Stimulated activated naive CD4-positive, alpha-beta T cell (primary cell): ENCODE data around the gene SCGB1A1.
"Not testable (repeated sequence)": the region's sequence is repeated elsewhere in the genome, so short reads cannot be mapped to it uniquely, and the experiment has no call there.

Experiments used
- DNase-seq, 6 experiments: peaks; one replicate each; lab custom pipeline; 2025; lab: John Stamatoyannopoulos, UW

The SCGB1A1 gene

DNA sequence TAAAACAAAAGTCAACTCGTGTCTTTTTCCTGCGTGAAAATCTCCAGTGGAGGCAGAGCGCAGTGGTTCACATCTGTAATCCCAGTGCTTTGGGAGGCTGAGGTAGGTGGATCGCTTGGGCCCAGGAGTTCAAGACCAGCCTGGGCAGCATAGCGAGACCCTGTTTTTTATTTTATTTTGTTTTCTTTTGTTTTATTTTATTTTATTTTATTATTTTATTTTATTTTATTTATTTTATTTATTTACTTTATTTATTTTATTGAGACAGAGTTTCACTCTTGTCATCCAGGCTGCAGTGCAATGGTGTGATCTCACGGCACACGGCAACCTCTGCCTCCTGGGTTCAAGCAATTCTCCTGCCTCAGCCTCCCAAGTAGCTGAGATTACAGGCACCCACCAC, 31.1 kb downstream of the SCGB1A1 start:
- not testable (repeated sequence) for DNase-seq

DNA sequence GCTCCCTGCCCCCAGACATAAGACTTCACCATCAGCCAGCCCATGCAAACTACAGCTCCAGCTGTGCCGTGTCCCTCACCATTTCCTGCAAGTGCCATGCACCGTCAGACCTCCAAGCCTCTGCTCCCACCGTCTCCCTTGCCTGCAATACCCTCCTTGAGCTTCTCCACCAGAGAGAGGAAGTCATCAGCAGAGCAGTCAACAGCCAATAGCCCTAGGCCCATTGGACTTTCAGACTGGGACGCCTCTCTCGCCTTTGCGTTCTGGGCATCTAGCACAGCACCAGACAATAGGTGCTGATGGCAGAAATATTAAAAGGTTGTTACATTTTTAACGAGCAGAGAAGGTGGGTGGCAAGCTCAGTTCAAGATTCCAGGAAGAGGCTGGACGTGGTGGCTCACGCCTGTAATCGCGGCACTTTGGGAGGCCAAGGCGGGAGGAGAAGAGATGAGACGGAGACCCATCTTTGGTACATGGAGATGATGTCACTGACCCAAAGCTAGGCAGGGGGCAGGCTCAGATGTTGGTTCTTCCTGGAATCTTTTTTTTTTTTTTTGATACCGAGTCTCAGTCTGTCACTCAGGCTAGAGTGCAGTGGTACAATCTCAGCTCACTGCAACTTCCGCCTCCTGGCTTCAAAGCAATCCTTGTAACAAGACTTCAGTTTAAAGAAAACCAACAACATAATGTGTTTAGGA, 31.9 kb downstream of the SCGB1A1 start:
- peak in 1 of 6 experiments; percentile 5 for DNase-seq

DNA sequence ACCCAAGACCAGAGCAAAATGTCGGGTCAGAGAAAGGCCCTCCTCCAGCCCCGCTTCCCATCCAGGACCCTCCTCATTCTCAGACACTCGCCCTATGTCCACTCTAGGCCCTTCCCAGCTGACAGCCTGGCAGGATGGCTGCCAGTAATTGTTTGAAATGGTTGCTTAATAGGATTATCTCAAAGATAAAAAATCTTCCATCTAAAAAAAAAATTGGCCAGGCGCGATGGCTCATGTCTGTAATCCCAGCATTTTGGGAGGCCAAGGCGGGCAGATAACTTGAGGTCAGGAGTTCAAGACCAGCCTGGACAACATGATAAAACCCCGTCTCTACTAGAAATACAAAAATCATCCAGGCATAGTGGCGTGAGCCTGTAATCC, 32.4 kb downstream of the SCGB1A1 start:
- no peak for DNase-seq

DNA sequence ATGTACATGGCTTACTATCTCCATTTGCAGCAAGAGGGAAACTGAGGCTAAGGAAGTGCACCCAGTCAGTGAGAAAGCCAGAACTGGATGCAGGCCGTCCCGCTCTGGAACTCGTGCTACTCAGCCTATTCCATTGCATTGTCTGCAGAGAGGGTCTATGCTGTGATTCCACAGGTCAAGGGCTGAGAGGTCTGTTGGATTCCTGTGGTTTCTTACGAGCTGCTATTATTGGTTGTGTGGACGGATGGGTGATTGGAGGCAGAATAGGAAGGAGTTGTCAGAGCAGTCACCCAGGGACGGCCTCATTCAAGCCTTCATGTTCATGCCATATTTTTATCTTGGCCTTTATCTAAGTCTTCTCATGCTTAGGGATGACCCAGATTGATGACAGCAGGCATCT, 33.4 kb downstream of the SCGB1A1 start:
- no peak for DNase-seq

DNA sequence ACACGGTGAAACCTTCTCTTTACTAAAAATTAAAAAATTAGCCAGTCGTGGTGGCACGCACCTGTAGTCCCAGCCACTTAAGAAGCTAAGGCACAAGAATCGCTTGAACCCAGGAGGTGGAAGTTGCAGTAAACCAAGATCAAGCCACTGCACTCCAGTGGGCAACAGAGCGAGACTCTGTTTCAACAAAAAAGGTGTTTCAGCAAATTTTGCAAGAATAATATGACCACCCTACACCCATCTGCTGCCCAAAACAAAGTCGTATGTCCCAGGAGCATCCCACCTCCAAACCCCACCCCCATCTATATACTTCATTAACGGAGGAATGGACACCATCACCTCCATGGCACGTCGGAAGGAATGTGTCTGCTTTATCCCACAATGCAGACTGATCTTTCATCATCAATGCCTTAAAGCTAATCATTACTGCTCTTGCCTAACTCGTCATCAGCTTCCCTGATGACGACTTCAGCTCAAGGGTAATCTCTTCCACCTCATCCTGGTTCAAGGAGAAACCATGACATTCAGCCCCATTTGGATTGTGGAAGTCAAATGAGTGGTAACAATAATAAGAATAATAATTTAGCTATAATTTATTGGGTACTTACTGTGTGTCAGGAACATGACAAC, 34.1 kb downstream of the SCGB1A1 start:
- DNase-seq = no peak

DNA sequence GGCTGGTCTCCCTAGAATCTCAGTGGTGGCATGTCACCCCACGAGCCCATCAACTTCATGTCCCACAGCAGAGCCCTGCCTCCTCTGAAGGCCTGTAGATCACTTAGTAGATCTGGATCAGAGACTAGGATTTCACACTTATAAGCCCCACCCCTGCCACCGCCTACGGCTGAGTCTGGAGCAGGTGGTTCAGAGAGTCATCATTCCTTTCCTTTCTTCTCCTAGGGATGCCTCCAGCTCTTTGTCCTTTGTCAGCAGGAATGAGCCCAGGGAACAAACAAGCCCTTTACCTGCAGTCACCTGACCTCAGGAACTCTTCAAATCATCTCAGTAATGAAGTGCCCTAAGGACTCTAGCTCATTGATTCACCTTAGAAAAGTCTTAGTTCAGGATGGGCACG, 37.8 kb downstream of the SCGB1A1 start:
- no peak for DNase-seq

DNA sequence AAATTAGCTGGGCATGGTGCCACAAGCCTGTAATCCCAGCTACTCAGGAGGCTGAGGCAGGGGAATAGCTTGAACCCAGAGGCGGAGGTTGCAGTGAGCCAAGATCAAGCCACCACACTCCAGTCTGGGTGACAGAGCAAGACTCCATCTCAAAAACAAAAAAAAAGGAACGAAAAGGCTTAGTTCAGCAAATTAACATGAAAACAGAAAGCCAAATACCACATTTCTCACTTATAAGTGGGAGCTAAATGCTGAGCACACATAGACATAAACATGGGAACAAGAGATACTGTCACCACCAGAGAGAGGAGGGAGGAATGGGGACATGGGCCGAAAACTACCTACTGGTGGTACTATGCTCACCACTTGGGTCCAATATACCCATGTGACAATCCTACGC, 38.6 kb downstream of the SCGB1A1 start:
- DNase-seq = no peak

DNA sequence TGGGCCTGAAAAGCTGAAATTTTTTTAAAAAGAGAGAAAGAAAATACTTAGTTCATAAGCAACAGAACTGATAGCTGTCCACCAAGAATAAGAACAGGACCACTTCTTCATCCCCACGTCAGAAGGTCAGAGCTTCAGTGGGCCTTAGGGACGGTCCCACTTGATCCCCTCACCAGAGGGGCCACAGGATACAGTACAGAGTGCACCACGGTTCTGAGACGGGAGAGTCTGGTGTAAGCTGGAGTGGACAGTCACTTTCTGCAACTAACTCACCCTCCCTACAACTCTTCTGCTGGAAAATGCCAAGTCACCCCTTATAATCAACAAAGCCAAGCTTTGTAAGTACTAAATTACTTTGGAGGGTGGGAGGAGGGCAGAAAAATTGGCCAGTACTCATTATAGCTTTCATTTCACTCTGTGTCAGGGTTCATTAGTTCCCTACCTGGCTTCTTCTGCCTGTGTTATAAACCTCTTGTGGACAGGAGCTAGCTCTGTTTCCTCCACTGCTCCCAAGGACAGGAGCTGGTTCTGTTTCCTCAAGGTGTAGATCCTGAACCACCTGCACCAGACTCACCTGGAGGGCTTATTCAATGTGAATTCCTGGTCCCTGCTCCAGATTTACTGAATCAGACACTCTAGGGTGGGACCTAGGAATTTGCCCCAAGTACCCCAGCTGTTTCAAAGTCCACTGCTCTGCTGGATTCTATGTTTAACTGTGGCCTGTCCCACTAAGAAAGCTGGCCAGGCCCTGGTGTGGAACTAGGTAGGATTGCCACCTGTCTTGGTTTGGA, 39.6 kb downstream of the SCGB1A1 start:
- DNase-seq = no peak

DNA sequence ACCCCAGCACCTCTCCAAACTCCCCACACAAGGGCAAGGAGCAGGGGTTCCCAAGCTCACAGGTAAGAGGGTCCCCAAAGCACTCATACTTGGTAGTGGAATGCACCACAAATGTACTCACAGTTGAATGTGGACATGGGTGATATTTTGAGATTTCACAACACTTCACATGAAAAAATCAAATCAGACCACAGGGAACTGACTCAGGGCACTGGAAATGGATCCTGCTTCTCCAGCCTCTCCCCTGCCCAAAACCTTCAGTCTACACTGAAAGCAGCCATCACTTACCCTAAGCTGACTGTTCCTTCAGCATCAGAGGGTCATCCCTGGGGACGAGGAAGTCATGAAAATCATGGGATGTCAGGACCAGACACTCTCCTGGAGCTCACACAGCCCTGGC, 40.2 kb downstream of the SCGB1A1 start:
- DNase-seq = no peak

DNA sequence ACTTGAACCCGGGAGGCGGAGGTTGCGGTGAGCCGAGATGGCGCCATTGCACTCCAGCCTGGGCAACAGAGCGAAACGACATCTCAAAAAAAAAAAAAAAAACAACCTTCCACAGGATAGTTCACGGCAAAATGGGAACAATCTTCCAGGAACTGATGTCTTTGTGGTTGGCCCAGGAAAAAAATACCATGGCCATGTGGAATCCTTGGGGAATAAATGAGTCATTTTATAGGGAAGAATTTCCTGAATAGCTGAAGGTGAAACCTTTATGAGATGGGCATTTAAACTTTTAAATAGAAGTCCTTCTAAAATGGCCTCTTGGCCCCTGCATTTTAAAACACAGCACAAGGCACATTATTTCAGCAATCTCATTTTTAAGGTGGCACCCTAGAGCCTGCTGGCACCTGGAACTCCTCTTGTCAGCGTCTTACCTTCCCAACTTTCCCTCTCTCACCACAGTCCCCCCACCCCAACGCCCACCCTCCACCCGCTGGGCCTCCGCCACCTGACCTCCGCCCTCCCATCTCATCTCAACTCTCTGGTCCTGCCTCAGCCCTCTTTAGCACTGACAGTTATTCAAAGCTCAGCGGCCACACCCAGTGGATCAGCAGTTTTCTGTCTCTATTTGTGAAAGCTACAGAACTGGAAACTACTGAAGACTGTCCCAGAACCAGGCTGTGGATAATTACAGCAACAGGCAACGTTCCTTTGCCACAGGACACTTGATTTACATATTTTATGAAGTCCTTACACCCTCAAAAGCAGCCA, 43.1 kb downstream of the SCGB1A1 start:
- no peak for DNase-seq

DNA sequence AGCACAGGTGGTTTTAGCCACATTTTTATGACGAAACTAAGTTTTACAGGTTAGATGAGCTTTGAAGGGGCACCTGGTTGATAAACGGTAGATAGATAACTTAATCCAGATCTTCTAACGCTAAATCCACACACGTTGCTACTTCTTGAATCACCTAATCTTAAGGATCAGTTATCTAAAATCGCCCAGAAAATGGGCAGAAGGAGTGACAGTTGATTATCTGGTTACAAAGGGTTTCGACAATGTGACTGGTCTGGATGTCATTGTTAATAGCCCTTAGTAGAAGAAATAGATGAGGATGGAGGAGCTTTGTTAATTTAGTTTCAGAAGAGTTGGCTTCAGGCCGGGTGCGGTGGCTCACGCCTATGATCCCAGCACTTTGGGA, 43.7 kb downstream of the SCGB1A1 start:
- DNase-seq = no peak

DNA sequence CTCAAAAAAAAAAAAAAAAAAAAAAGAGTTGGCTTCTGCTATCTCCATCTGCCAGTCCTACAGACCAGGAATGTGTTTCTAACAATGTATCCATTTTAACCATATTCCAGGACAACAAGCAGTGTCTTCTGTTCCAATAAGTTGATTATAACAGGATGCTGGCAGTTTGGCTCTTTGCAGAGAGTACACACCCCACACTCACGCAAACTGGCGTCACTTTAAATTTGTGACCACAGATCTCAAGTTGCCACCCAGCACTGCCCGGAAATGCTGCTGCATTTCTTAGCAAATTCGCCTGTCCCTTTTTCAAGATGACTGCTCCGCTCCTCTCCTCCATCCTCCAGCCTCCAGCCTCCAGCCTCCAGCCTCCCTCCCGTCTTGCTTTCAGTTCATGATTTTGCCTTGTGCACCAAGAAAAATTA, 44.3 kb downstream of the SCGB1A1 start:
- no peak for DNase-seq

DNA sequence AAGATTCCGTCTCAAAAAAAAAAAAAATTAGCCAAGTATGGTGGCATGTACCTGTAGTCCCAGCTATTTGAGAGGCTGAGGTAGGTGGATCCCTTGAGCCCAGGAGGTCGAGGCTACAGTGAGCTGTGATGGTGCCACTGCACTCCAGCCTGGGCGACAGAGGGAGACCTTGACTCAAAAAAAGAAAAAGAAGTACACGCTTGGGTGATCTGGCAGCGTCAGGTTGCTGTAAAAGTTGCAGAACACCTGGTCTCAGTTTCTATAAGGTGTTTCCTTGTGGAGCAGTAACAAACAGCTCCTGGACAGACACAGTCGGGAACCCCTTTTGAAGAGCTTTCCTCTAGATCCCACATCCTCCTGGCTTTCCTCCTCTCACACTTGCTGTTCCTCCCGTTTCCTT, 45.8 kb downstream of the SCGB1A1 start:
- no peak for DNase-seq

DNA sequence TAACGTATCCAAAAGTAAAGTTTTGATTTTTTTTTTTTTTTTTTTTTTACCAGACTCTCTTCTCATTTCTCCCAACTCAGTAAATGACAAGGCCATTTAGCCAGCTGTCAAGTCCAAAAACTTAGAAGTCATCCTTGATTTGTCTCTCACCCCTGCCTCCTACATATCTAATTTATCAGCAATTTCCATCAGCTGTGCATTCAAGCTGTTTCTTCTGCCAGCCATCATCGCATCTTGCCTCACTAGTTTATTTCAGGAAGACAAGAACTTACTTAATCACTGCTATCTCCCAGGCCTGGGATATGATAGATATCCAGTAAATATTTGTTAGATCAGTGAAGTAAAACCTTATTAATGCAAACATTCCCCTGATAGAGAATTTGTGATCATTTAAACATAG, 47.6 kb downstream of the SCGB1A1 start:
- no peak for DNase-seq

DNA sequence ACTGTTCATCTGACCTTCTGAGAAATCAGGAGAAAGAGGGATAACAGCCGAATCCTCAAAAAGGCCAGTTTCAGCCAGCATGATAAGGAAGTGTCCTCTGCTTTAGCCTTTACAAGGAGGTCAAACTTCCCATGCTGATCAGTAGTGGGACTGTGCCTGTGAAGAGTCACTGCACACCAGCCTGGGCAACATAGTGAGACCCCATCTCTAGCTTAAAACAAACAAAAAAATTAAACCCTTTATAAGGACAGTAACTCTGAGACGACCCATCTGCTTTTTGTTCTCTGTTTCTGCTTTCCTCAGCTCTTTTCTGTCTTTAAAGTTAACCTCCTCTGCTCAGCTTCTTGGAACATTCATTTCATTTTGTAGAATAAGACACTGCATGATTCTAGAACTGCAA, 49.7 kb downstream of the SCGB1A1 start:
- DNase-seq = no peak

DNA sequence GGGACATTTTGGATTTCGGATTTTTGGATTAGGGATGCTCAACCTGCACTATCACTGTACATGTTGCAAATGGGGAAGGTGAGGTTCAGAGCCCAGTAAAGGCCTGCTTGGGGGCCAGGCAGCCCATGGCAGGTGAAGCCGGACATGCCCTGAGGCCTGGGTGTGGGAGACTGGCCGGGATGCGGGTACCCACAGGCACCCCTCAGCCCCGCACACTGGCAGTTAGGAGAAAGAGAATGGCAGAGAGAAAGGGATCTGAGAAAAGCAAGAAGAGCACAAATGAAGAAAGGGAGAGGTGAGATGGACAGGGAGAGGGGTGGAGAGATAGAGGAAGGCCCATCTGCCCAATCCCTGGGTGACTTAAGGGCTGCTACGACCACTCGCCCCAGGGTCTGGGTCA, 52.8 kb downstream of the SCGB1A1 start:
- no peak for DNase-seq

DNA sequence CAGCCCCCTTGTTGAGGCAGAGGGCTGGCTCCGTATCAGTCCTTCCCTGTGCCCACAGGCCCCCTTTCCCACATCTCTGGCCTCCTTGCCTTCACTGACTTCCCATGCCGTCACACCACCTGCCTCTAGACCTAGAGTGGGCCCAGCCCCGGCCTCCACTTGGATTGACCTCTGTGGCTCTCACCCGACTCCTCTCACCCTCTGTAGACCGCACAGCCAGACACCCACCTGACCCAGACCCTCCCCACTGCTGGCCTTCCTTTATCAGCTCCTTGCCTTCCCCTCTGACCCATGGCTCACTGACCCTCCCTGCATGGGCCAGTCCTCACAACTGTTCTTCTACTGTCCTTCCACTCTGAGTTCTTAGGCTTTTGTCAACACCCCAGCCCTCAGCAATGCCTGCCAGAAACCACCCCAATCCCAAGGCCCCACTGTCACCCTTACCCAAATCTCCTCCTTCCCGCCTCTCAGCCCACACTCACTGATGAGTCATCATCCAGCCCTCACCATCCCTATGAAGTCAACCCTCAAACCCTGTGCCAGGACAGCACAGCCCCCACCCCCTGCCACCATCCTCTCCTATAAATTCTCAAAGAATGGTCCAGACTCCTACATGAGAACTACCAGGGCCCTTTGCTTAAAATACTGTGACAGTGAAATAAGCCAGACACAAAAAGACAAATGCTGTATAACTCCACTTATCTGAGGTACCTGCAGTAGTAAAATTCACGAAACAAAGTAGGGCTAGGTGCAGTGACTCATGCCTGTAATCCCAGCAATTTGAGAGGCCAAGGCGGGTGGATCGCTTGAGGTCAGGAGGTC, 53.4 kb downstream of the SCGB1A1 start:
- no peak for DNase-seq
